ENCODE results near the gene ANP32E.

The ANP32E gene

GRCh38 chr1:150267896-150268295 is 32.0 kb upstream of the ANP32E start:
- H3K27me3 ChIP-seq (ENCODE audit: control insufficient read depth in 1 of 2, insufficient read depth in 1 of 2, low read length in 2 of 2): no peaks in the 10 kb centered on the region
- no peak overlapping the region for H4K91ac ChIP-seq (ENCODE audit: low read length)
- peak overlapping the region in 1 of 2 experiments; percentile 54 for H3K18ac ChIP-seq (ENCODE audit: low read depth in 1 of 2, low read length in 2 of 2)
- H3K36me3 ChIP-seq (ENCODE audit: control insufficient read depth in 1 of 2, insufficient read depth in 2 of 2, low read depth in 1 of 2, low read length in 2 of 2): peaks cover 14 to 33% of the 10 kb centered on the region in 2 experiments
- H3K14ac ChIP-seq (ENCODE audit: low read length in 2 of 2): peak overlapping the region in 1 of 2 experiments; percentile 69
- H2BK120ac ChIP-seq (ENCODE audit: low read depth, low read length): no peak overlapping the region
- no peak overlapping the region for H3K23ac ChIP-seq (ENCODE audit: low read length in 2 of 2)
- H3K4me2 ChIP-seq (ENCODE audit: low read length, poor library complexity, severe bottlenecking): peak overlapping the region; percentile 85
- peak overlapping the region; percentile 68 to 100 for H3K4me3 ChIP-seq (ENCODE audit: insufficient read depth in 1 of 2, low read depth in 1 of 2, low read length in 2 of 2)
- no peak overlapping the region for H2BK12ac ChIP-seq (ENCODE audit: low read length in 2 of 2)
- H3K79me1 ChIP-seq (replicated peaks; ENCODE audit: low read length, poor library complexity, severe bottlenecking): peaks cover 13% of the 10 kb centered on the region
- no peak overlapping the region for H2BK15ac ChIP-seq (ENCODE audit: low read depth, poor library complexity, severe bottlenecking)
- 66% methylated on average over 6 of the region's 6 CpGs for WGBS
- no peak overlapping the region for H3K27ac ChIP-seq (ENCODE audit: low read length, poor library complexity, severe bottlenecking)
- no peaks in the 10 kb centered on the region for H3K9me3 ChIP-seq (ENCODE audit: control insufficient read depth, low read length)
- H3K4ac ChIP-seq (ENCODE audit: low read depth in 1 of 2, low read length in 2 of 2): peak overlapping the region; percentile 3 to 63
- no peak overlapping the region for H4K8ac ChIP-seq (ENCODE audit: low read length)
- H2AK5ac ChIP-seq (ENCODE audit: low read length, severe bottlenecking): peak overlapping the region; percentile 15
- H3K9ac ChIP-seq (ENCODE audit: low read length): peak overlapping the region; percentile 98
- H3K4me1 ChIP-seq (ENCODE audit: control insufficient read depth, insufficient read depth, low read depth, low read length): peaks cover 10% of the 10 kb centered on the region
- H2BK5ac ChIP-seq (ENCODE audit: low read depth, low read length, poor library complexity, severe bottlenecking): no peak overlapping the region
- no peak for DNase-seq
- H2AFZ ChIP-seq (ENCODE audit: low read depth, low read length): no peak overlapping the region

GRCh38 chr1:150263549-150263948 is 27.6 kb upstream of the ANP32E start:
- H4K8ac ChIP-seq (ENCODE audit: low read length): no peak overlapping the region
- no peak overlapping the region for H3K4me2 ChIP-seq (ENCODE audit: low read length, poor library complexity, severe bottlenecking)

GRCh38 chr1:150262388-150263320 is 26.7 kb upstream of the ANP32E start:
- Histone ChIP-seq H2AK5ac (ENCODE audit: low read length, severe bottlenecking) (no peak overlapping the region), H3K18ac (ENCODE audit: low read depth in 1 of 2, low read length in 2 of 2) (no peak overlapping the region), H3K4me1 (ENCODE audit: control insufficient read depth, insufficient read depth, low read depth, low read length) (peaks cover 20% of the 10 kb centered on the region)

More at GRCh38 chr1:150263549-150263948, 27.6 kb upstream of the ANP32E start:
- DNase-seq: no peak
- Histone ChIP-seq H3K27me3 (ENCODE audit: control insufficient read depth in 1 of 2, insufficient read depth in 1 of 2, low read length in 2 of 2) (peaks cover 10 to 19% of the 10 kb centered on the region in 2 experiments), H2BK5ac (ENCODE audit: low read depth, low read length, poor library complexity, severe bottlenecking) (no peak overlapping the region), H2BK120ac (ENCODE audit: low read depth, low read length) (no peak overlapping the region), H3K14ac (ENCODE audit: low read length in 2 of 2) (no peak overlapping the region), H3K79me1 (replicated peaks; ENCODE audit: low read length, poor library complexity, severe bottlenecking) (peaks cover 15% of the 10 kb centered on the region), H4K91ac (ENCODE audit: low read length) (no peak overlapping the region), H3K9ac (ENCODE audit: low read length) (no peak overlapping the region), H3K27ac (ENCODE audit: low read length, poor library complexity, severe bottlenecking) (no peak overlapping the region), H2BK12ac (ENCODE audit: low read length in 2 of 2) (no peak overlapping the region), H3K4ac (ENCODE audit: low read depth in 1 of 2, low read length in 2 of 2) (no peak overlapping the region), H3K18ac (ENCODE audit: low read depth in 1 of 2, low read length in 2 of 2) (no peak overlapping the region), H3K36me3 (ENCODE audit: control insufficient read depth in 1 of 2, insufficient read depth in 2 of 2, low read depth in 1 of 2, low read length in 2 of 2) (peaks cover 14 to 33% of the 10 kb centered on the region in 2 experiments), H2BK15ac (ENCODE audit: low read depth, poor library complexity, severe bottlenecking) (no peak overlapping the region), H3K4me1 (ENCODE audit: control insufficient read depth, insufficient read depth, low read depth, low read length) (peaks cover 18% of the 10 kb centered on the region), H3K4me3 (ENCODE audit: insufficient read depth in 1 of 2, low read depth in 1 of 2, low read length in 2 of 2) (no peak overlapping the region), H2AK5ac (ENCODE audit: low read length, severe bottlenecking) (no peak overlapping the region), H3K23ac (ENCODE audit: low read length in 2 of 2) (no peak overlapping the region), H3K9me3 (ENCODE audit: control insufficient read depth, low read length) (no peaks in the 10 kb centered on the region), H2AFZ (ENCODE audit: low read depth, low read length) (no peak overlapping the region)
- WGBS: 100% methylated on average over 3 of the region's 6 CpGs

GRCh38 chr1:150261367-150261766 is 25.5 kb upstream of the ANP32E start:
- Histone ChIP-seq H3K79me1 (replicated peaks; ENCODE audit: low read length, poor library complexity, severe bottlenecking) (peaks cover 6% of the 10 kb centered on the region), H3K14ac (ENCODE audit: low read length in 2 of 2) (no peak overlapping the region), H2BK15ac (ENCODE audit: low read depth, poor library complexity, severe bottlenecking) (no peak overlapping the region), H2BK120ac (ENCODE audit: low read depth, low read length) (no peak overlapping the region), H3K4me2 (ENCODE audit: low read length, poor library complexity, severe bottlenecking) (no peak overlapping the region), H3K4me1 (ENCODE audit: control insufficient read depth, insufficient read depth, low read depth, low read length) (peaks cover 26% of the 10 kb centered on the region), H3K4ac (ENCODE audit: low read depth in 1 of 2, low read length in 2 of 2) (no peak overlapping the region), H2AK5ac (ENCODE audit: low read length, severe bottlenecking) (no peak overlapping the region), H3K36me3 (ENCODE audit: control insufficient read depth in 1 of 2, insufficient read depth in 2 of 2, low read depth in 1 of 2, low read length in 2 of 2) (peaks cover 13 to 23% of the 10 kb centered on the region in 2 experiments), H3K23ac (ENCODE audit: low read length in 2 of 2) (no peak overlapping the region), H3K18ac (ENCODE audit: low read depth in 1 of 2, low read length in 2 of 2) (no peak overlapping the region), H2BK5ac (ENCODE audit: low read depth, low read length, poor library complexity, severe bottlenecking) (no peak overlapping the region), H3K9me3 (ENCODE audit: control insufficient read depth, low read length) (no peaks in the 10 kb centered on the region), H2BK12ac (ENCODE audit: low read length in 2 of 2) (no peak overlapping the region), H2AFZ (ENCODE audit: low read depth, low read length) (no peak overlapping the region), H3K27ac (ENCODE audit: low read length, poor library complexity, severe bottlenecking) (no peak overlapping the region), H4K91ac (ENCODE audit: low read length) (no peak overlapping the region), H3K9ac (ENCODE audit: low read length) (no peak overlapping the region), H4K8ac (ENCODE audit: low read length) (no peak overlapping the region), H3K27me3 (ENCODE audit: control insufficient read depth in 1 of 2, insufficient read depth in 1 of 2, low read length in 2 of 2) (peaks cover 28 to 34% of the 10 kb centered on the region in 2 experiments), H3K4me3 (ENCODE audit: insufficient read depth in 1 of 2, low read depth in 1 of 2, low read length in 2 of 2) (no peak overlapping the region)
- WGBS: 95% methylated on average over 4 of the region's 6 CpGs
- DNase-seq: no peak

More at GRCh38 chr1:150262388-150263320, 26.7 kb upstream of the ANP32E start:
- Histone ChIP-seq H3K9me3 (ENCODE audit: control insufficient read depth, low read length) (no peaks in the 10 kb centered on the region), H3K14ac (ENCODE audit: low read length in 2 of 2) (no peak overlapping the region), H3K23ac (ENCODE audit: low read length in 2 of 2) (no peak overlapping the region), H2AFZ (ENCODE audit: low read depth, low read length) (no peak overlapping the region), H3K79me1 (replicated peaks; ENCODE audit: low read length, poor library complexity, severe bottlenecking) (peaks cover 15% of the 10 kb centered on the region), H2BK12ac (ENCODE audit: low read length in 2 of 2) (no peak overlapping the region), H2BK120ac (ENCODE audit: low read depth, low read length) (no peak overlapping the region), H3K9ac (ENCODE audit: low read length) (no peak overlapping the region), H4K91ac (ENCODE audit: low read length) (no peak overlapping the region), H3K4me3 (ENCODE audit: insufficient read depth in 1 of 2, low read depth in 1 of 2, low read length in 2 of 2) (no peak overlapping the region), H2BK15ac (ENCODE audit: low read depth, poor library complexity, severe bottlenecking) (no peak overlapping the region), H3K4me2 (ENCODE audit: low read length, poor library complexity, severe bottlenecking) (no peak overlapping the region), H4K8ac (ENCODE audit: low read length) (no peak overlapping the region), H3K4ac (ENCODE audit: low read depth in 1 of 2, low read length in 2 of 2) (no peak overlapping the region), H3K36me3 (ENCODE audit: control insufficient read depth in 1 of 2, insufficient read depth in 2 of 2, low read depth in 1 of 2, low read length in 2 of 2) (peaks cover 14 to 33% of the 10 kb centered on the region in 2 experiments), H2BK5ac (ENCODE audit: low read depth, low read length, poor library complexity, severe bottlenecking) (no peak overlapping the region), H3K27ac (ENCODE audit: low read length, poor library complexity, severe bottlenecking) (no peak overlapping the region), H3K27me3 (ENCODE audit: control insufficient read depth in 1 of 2, insufficient read depth in 1 of 2, low read length in 2 of 2) (peaks cover 19 to 28% of the 10 kb centered on the region in 2 experiments)
- WGBS: 92% methylated on average over 4 of the region's 6 CpGs
- DNase-seq: no peak
